Activated CD4-positive, alpha-beta T cell treated with anti-CD3 and anti-CD28 coated beads for 48 hours (primary cell): ENCODE results near the gene PLP2.
A peak's percentile ranks its signal among the peaks of the same experiment; 100 is the strongest.

Source experiments
- DNase-seq: peaks from one replicate; pipeline ENCODE4 v3.0.0-alpha.2; 2020

Gene PLP2

DNA sequence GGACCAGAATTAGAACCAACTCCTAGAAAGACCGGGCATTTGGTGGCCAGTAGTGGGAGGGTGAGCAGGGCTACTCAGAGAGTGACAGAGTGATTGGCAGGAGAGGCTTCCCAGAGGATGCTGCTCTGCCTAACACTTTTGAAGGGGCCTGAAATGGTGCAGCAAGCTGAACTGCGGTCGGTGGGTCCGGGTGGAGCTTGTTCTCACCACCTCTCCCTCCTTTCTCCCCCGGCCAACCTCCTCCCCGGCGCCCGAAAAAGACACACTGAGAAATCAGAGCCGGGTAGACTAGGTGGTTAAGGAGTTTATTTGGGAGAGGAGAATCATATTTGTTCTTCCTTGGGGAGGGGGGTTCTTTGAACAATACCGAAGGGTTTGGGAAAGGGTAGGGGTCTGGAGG lies 15.8 kb downstream of the PLP2 start:
- DNase-seq = no peak

DNA sequence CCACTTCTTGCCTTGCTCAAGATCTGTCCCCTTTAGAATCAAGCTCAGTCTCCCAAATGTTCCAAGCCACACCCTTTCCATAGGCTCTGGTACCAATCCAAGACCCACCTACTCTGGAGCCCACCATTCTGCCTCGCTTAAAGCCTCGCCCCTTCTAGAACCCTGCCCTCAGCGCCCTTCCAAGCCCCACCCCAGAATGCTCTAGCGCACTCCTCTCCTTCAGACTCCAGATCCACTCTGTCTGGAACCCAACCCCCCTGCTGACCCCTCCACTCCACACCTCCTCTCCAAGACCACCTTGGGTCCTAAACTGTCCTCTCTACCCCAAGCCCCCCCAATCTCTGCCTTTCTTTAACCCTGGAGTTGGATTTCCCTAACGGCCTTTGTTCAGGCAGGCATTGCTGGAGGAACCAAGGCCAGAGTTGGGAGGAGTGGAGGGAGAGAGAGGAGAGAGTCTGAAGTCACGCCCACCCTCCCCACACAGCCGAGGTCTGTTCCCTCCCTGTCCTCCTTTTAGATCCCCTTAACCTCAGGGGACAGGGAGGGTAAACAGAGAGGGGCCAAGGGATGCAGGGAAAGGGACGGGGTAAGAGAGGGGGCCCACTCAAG lies 16.9 kb downstream of the PLP2 start:
- no peak for DNase-seq

DNA sequence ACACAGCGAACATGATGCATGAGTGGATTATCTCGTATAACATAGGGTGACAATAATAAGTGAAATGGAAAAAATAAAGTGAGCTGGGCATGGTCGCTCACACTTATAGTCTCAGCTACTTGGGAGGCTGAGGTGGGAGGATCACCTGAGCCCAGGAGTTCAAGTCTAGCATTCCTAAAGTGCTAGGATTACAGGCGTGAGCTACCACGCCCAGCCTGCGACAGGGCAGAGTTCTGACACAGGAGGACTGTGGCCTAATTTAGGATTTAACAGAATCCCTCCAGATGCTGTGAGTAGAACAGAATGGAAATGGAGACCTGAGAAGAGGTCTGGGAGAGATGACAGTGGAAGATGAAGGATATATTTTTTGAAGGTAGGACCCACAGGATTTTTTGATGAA lies 17.9 kb downstream of the PLP2 start:
- DNase-seq = no peak

DNA sequence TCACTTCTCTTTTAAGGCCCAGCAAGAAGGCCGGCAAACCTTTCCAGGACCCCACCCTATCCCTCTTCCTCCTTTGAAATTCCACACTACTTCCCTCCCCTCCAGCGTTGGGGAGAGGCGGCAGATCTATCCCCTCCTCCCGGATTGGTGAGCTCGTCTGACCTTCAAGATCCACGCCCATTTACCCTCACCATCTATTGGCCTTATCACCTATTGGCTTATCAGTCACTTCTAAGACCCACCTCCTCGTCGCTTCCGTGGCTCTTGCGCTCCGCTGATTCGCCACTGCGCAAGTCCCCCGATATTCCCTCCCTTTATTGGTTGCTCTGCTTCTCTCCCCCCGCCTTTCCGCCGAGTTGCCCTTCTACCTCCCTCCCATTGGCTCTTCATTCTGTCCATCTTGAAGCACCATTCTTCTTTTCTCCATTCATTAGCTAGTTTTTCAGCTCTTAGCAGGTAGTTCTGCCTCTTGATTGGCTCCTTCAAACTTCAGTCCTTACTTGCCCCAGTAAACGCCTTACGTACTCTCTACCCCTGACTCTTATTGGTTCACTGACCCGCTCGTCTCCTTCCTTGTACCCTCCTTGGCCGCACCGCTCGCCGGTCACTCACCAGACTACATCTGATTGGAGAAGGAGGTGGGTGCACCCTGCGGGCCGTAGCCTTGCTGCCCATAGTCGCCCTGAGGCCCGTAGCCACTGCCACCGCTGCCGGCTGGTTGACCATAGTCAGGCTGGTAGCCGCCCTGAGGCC lies 19.3 kb downstream of the PLP2 start:
- DNase-seq = peak; percentile 86

DNA sequence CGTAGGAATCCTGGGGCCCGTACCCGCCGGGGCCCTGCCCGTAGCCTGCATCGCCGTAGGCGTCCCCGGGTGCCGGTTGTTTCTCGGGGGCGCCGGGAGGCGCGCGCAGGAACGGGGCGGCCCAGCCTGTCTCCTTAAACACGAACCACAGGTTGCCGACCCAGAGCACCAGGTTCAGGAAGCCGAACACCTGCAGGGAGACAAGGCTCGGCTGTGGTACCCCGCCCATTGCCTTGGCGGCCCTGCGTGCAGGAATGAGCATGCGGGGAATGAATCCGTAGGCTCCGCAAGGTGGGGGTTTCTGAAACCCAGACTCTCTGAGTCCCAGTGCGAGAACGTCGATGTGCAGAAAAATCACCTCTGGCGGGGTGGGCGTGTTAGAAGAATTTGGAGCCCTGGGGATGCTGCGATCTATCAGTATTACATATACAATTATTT lies 19.9 kb downstream of the PLP2 start:
- peak; percentile 46 for DNase-seq

DNA sequence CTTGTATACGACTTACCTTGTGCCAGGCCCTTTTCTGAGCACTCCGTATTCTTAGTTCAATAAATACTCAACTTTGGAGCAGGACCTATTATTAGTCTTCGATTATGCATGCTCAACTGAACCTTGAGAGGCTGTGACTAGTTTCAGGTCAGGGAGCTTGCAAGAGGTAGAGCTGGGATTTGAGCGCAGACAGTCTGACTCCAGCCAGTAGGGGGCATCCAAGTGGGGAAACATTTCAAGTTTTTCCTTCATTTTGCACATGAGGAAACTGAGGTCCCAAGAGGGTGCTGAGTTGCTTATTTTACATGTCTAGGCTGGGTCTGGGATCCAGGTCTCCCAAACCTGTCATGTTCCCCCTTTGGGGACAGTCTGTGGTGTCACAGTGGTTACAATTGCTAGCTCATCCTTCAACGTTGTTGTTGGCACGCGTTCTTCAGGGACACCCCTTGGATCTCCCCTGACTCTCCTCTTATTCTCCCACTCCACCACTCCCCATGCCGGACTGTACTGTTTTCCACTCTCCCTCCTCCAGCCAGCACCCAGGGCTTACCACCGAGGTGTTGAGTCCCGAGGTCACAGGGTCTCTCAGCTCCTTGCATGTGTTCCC lies 21.1 kb downstream of the PLP2 start:
- peak; percentile 59 for DNase-seq

DNA sequence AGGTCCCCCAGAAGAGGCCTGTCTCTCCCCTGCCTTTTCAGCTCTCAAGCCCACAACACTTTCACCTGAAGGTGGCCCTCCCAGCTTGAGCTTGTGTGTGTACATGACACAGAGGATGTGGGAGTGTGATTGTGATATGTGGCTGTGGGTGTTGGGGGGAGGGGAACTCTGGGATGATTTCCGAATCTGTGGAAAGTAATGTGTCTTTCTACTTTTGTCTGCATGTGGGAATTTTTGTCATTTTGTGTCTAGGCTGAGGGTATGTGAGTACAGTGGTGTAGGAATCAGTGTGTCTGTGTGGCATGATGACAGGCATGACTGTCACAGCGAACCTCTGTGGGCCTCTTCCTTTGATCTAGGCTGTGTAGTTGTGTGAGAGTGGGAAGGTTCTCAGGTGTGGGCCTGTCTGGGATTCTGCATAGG lies 21.9 kb downstream of the PLP2 start:
- DNase-seq = no peak

DNA sequence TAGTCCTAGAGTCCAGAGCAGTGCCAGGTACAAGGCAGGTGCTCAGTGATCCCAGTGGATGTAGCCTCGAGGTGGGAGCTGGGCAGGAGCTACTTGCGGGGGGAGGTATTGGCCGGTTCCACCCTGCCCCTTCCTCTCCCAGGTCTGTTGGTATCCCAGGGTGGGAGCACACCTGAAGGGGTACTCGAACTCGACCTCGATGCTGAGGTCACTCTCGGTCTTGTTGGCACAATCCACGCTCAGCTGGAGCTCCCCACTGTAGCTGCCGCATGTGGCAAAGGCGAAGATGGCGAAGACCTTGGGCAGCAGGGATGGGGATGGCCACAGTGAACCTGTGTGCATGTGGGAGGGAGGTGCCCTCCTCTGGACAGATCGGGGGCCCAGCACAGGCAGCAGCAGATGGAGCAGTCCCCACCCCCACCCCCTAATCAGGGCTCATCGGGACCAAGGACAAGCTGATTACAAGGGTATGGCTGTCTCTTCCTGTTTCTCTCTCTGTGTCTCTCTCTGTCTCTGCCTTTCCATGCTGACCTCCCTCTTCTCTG lies 25.9 kb downstream of the PLP2 start:
- DNase-seq = no peak

DNA sequence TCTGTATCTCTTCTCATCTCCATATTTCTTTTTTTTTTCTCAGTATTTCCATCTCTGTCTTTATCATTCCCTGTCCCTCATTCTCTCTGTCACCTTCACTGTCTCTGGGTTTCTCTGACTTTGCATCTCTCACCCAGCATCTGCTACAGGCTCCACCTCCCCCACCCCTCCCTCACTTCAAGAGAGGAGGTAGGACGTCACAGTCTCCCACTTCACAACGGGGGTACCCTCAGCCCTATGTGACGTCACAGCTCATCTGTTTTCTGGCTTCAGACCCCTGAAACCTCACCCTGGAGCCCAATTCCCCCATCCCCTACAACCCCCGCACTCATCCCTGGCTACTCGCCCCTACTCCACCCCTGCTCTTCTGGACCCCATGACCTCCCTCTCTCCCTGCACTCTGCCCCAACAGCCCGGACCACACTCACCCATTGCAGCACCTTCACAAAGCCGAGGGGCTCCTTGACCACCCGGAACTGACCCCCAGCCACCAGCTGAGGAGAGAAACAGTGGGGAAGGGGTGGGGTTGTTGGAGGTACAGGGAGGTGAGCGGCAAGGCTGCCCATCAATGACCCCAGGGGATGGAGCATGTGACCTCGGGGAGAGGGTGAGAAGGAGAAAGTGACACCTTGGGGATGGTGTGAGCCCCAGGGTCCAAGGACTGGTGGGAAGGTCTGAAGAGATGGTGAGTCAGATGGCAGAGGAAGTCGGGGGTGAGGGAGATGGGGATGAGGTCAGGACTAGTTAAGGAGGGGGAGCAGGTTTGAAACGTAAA lies 27.0 kb downstream of the PLP2 start:
- no peak for DNase-seq

DNA sequence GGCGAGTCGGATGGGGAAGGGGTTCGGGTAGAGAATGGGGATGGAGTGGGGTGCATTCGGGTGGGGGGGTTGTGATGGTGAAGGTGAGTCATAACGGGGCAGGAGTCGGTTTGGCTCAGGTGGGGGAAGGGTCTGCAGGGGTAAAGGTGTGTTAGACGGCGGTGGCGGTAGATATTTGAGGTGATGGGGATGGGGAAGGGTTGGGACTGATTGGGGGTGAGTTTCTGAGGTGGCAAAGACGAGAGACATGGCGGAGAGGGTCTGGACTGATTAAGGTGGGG lies 27.6 kb downstream of the PLP2 start:
- no peak for DNase-seq

DNA sequence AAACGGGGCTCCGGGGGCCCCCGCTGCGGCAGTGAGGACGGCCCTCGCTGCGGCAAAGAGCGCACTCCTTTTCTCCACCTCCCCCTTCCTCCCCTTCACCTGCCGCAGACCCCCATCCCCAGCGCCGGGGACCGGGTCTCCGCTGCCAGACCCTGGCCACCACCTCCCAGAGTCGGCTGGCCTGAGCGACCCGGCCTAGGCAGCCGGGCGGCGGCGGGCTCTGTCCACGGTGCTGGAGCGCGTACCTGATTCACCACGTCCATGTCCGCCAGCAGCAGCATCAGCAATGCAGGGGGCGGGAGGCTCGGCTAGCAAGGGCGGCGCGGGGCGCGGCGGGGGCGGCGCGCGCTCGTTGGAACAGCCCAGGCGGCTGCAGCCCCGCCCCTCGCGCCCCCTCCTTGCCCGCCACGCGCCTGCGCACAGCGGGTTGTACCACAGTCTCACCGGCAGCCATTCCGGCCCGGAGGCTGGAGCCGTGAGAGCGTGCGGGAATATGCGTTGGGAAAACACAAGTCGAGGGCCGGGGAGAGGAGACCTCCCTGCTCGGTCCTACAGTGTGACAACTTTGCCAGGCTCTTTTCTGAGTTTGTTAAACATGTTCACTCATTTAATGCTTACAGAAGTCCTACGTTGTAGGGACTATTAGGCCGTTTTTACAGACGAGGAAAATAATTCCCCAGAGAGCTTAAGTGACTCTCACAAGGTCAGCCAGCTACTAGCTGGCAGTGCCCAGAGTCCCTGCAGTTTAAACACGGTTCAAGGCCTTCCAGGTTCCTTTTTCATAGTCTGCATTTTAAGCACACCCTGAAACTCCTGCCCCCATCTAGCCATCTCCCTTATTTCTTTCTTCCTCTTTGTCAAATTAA lies 28.4 kb downstream of the PLP2 start, which contains the start of gene SYP:
Gene SYP, minus strand, starts transcription at position 288 of the 866 bp plus-strand sequence. Its CDS starts 7 bp downstream, at position 281.
- DNase-seq = peak; percentile 89

DNA sequence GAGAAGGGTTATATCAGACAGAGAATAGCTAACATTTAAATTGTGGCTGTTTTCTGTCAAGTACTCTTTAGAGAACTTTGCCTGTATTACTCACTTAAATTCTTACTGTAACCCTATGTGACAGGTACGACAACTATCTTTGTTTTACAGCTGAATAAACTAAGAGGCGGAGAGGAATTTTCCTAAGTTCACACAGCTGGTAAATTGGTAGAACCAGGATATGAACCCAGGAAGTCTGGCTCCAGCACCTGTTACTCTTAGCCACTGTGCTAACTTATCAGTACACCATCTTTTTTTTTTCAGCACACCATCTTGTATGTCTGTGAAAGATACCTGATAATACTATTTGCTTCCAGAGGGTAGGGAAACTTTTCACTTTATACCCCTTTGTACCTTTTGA lies 30.3 kb downstream of the PLP2 start:
- no peak for DNase-seq

DNA sequence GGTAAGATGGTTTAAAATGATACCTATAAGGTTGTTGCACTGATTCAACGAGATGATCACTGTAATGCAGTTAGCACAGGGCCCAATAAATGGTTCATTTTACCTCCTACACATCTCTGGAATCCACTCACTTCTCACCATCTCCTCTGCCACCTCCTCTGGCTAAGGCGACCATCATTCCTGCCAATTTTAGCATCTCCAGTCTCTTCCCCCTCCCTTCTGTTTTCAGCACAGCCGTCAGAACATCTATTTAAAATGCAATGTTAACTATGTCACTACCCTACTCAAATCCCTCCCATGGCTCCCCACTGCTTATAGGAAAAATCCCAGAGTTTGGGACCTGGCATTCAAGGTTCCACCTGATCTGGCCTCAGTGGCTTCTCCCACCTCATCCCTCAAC lies 31.8 kb downstream of the PLP2 start:
- no peak for DNase-seq

DNA sequence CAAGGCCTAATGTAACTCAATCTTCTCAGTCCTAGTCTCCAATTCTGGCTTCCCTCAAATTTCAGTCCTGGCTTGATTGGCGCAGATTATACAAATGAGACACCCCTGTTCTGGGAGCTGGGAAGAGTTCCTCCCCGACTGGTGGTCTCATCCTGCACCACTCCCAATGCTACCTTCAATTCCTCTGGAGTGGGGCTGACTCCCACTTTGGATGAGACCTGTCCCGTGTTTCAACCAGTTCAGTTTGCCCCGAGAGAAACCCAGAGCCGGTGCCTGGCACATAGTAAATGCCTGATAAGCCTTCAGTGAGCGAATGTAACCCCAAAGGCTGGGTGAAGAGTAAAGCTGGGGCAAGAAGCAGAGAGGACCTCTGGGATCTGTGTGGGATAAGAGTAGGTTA lies 32.3 kb downstream of the PLP2 start:
- DNase-seq = no peak

DNA sequence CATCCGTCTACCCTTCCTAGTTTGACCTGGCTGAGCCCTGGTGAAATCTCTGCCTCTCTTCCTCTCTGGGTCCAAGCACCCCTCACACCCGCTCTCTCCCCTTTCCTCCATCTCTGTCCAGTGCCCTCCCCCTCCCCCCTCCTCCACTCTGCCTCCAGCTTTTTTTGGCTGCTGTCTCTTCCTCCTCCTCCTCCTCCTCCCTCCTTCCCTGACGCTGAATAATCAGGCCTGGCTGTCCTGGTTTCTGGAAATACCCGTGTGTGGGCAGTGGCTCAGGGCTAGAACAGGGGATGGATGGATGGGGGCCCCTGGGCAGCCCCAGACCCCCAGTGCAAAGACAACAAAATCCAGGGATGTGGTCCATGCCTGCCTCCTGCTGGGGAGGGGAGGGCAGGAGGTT lies 33.0 kb downstream of the PLP2 start:
- no peak for DNase-seq

DNA sequence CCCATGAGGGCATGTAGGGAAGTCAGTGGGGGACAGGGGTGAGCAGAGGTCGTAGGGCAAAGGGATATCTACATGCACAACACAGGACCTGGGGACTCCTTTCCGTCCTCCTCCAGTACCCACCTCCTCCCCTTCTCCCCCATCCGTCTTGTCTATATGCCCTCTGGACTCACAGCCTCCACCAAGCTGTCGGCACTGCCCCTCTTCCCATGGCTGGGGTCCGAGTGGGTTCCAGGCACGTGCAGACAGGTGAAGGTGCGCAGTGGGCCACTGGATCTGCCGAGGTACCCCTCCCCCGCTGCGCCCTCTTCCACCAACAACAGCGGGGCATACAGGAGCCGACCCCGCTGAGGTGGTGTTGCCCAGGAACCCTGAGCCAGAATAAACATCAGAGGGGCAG lies 33.7 kb downstream of the PLP2 start:
- no peak for DNase-seq

DNA sequence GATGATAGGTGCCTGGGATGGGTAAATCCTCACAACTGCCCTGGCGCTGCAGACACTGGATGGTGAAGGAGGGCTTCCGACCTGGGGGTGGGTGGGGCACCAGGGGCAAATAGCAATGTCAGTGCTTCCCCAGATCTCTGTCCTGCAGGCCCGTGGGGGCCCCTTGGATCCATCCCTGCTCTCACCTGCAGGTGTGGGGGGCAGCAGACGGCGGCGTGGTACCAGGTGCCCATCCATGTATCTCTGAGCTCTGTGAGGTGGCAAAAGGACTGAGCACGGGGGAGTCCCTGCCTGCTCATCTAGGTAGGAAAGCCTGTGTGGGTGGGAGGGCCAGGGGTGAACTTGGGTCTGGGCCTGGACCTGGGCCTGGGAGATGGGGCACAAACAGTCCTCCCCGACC lies 34.8 kb downstream of the PLP2 start:
- no peak for DNase-seq

DNA sequence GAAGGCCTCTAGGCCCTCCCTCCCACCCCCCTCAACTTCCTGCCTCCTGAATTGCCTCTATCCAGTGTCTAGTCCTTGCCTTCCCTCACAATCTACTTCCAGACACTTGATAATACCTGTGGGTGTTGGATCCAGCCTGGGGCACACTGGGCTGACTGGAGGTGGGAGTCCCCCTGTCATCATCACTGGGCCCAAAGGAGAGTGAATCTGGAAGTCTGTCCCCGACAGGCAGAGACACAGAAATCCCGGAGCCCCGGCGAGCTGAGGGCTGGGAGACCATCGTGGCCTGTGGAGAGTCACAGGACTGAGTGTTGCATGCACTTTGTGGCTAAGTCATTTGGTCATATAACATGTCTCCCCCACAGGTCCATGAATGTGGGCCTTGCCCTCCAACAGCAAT lies 36.7 kb downstream of the PLP2 start:
- DNase-seq = no peak

DNA sequence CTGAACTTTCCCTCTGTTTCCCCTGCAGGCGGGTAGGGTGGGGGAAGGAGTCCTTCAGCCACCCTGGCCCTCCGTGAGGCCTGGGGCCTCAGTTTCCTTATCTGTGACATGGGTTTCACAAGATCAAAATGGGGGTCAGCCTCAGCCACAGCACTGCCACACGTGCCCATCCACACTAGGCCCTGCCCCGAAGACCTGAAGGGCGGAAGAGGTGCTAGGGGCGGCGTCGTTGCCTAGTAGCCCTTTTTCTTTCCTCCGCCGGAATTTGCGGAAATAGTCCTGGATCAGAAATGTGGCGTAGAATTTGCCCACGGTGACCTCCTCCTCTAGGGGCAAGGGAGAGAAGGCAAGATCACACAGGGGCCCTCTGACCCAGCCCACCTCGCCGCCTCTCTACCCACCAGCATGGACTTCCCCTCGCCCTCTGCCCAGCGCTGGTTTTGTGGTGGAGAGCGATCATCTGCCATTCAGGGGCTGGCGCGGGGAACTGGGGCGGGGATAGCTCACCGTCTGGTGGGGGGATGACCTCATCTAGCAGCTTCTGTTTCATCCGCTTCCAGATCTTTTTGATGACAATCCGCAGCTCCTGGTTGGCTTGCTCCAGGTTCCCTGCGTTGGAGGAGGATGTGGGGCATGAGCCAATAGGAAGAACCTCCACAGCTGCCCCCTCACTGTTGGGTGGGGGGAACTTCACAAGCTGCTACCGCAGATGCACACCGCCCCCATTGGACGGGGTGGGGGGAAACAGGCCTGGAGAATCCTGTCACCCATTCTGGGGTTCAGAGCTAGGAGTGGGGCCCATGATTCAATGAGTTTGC lies 37.9 kb downstream of the PLP2 start:
- no peak for DNase-seq

DNA sequence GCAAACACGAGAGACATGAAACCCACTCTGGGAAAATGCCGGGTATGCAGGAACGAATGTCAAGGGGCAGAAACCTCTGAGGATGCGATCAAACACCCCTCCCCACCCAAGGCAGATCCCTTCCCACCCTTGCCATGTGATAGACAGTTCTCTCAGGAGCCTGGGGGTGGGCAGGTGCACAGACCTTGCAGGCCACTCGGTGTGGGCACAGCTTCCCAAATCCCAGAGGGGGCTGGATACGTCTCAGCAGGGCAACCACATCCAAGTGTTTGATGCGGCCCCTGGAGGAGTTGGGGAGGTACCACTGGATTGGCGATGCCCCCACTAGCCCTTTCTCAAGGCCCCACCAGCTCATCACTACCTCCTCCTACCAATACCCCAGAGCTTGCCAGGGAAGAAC lies 38.7 kb downstream of the PLP2 start:
- DNase-seq = no peak

DNA sequence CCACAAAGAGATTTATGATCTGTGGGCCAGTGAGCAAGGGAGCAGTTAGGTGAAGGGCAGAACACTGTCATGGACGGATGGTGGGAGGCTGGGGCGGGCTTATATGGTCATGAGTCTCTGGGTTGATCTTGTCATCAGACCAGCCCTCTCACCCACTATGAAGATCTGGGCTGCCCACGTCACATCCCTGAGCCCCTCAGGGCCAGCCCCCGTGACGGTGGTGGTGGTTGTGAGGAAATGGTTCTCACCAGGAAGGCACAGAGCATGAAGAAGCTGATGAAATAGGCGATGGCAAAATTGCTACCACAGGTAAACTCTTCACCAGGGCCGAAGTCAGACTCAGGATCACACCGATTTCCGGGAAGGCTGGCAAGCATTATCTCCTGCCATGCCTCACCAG lies 39.4 kb downstream of the PLP2 start:
- no peak for DNase-seq

DNA sequence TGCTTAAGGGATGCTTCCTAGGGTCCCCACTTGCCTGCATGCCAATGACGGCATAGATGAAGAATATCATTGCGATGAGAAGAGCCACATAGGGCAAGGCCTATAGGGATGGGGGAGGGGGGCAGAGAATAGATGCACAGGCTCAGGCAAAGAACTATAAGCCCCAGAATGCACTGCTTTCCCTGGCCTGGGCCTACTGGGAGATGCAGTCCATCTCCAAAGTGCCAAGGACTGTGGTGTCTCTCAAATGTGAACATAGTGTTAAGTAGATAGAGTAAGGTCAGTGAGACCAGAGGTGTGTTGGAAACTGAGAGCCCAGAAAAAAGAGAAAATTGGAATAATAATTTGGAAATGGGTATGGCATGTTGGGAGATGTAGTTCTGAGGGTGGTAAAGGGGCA lies 40.5 kb downstream of the PLP2 start:
- DNase-seq = no peak
